SU-DHL-6 (cell line): ENCODE data around the gene SEPTIN10.

Experiments used
- EZH2phosphoT487 ChIP-seq: fragments of 200-600 bp; sonication (generic), shearing (Covaris generic); conservative IDR thresholded peaks from 2 replicates; pipeline ENCODE4 v1.6.1; 2018; ENCODE audit warnings: mild to moderate bottlenecking, antibody characterized with exemption, low read length, moderate library complexity, mixed read lengths
- TF ChIP-seq, protein P1 (sequence below): fragments of 200-600 bp; sonication (generic); IDR thresholded peaks from one replicate; pipeline ENCODE4 v1.5.1; 2017; ENCODE audit warnings: antibody characterized with exemption, mild to moderate bottlenecking, low read length, moderate library complexity; ENCODE audit not compliant: insufficient read depth, poor library complexity, severe bottlenecking

GRCh38 chr2:109527846-109528705 is 85.7 kb downstream of the SEPTIN10 start:
- TF ChIP-seq, protein P1, sequence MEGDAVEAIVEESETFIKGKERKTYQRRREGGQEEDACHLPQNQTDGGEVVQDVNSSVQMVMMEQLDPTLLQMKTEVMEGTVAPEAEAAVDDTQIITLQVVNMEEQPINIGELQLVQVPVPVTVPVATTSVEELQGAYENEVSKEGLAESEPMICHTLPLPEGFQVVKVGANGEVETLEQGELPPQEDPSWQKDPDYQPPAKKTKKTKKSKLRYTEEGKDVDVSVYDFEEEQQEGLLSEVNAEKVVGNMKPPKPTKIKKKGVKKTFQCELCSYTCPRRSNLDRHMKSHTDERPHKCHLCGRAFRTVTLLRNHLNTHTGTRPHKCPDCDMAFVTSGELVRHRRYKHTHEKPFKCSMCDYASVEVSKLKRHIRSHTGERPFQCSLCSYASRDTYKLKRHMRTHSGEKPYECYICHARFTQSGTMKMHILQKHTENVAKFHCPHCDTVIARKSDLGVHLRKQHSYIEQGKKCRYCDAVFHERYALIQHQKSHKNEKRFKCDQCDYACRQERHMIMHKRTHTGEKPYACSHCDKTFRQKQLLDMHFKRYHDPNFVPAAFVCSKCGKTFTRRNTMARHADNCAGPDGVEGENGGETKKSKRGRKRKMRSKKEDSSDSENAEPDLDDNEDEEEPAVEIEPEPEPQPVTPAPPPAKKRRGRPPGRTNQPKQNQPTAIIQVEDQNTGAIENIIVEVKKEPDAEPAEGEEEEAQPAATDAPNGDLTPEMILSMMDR, result no peak
- TF ChIP-seq EZH2phosphoT487, result no peak
